DOHH2 (cell line): ENCODE results near the gene SUMF2.

Source experiments
- CTCF ChIP-seq: fragments of 200-600 bp; sonication (generic); IDR thresholded peaks from one replicate; pipeline ENCODE4 v1.5.1; 2014; ENCODE audit warnings: antibody characterized with exemption, mild to moderate bottlenecking, low read depth, low read length; ENCODE audit not compliant: poor library complexity, severe bottlenecking
- EZH2phosphoT487 ChIP-seq: fragments of 200-600 bp; sonication (generic); IDR thresholded peaks from 2 replicates; pipeline ENCODE4 v1.6.1; 2017; ENCODE audit warnings: borderline replicate concordance, mild to moderate bottlenecking, antibody characterized with exemption, low read length, moderate library complexity, mixed read lengths

DNA sequence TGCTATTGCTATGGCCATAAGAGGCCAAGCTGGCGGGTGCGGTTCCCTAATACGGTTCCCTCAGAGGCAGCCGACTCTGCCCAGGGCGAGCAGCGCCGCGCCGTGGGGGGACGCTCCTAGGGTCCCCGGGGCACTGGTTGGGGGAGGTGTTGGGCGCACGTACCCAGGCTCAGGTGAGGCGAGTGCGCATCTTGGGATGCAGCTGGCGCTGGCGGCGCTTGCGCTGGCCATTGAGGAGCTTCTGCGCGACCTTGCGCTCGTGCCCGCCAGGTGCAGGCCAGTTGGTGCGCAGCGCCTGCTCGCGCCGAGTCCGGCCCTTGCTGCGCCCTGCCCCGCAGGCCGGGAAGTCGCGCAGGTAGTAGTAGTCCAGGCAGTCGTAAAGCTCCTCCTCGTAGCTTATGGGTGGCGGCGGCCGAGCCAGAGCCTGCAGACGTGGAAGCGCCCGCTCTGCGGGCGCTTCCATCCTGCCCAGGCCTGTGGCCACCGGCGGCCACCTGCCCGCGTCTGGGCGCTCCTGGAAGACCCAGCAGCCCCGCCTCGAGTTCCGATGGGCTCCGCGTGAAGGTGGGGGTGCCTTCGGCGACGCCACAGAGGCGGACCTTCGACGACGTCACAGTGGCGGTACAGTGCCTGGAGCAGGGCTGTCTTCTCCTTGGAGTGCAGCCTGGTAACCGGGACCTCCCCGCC, 51.9 kb downstream of the SUMF2 start, which contains the start of gene NUPR2:
- TF ChIP-seq CTCF (no peak), EZH2phosphoT487 (no peak)
